Measurements from ENCODE around the gene SPATA3. TPM values are rescaled to one million over a fixed set of nuclear protein-coding genes. Genes with fewer than 3 reads are reported as not detected.

SPATA3 gene
- total and polyA plus RNA-seq, 2 of the 13 experiments (the other 11 are each of a cell fraction or from before 2014, with no cell fraction given): not detected

DNA sequence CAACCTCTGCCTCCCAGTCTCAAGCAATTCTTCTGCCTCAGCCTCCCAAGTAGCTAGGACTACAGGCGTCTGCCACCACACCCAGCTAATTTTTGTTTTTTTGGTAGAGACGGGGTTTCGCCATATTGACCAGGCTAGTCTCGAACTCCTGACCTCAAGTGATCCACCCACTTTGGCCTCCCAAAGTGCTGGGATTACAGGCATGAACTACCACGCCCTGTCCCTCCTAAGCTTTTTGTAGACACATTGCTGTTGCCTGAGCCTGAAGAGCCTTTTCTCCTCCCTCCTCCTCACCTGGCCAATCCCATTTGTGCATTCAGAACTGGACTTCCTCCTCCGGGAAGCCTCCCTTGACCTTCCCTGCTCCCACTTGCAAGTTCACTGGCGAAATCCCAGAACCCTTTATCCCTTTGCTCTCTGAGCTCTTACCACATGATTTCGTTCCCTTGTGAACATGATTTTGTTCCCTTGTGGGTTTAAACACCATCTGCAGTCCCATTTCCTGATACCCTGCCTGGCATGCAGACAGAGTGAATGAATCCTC lies 44.0 kb downstream of the SPATA3 start (continued):
- TF ChIP-seq REPIN1 (CRISPR knock-in tag; IDR thresholded peaks at IDR 0.05; ENCODE audit: borderline replicate concordance, low read depth): peak; percentile 70; the same call in 1 of the 2 replicates
- no peak for TF ChIP-seq HOXD1 (CRISPR knock-in tag; IDR thresholded peaks at IDR 0.05)
- TF ChIP-seq NR2F2 (IDR thresholded peaks at IDR 0.05; ENCODE audit: borderline replicate concordance, low read depth): no peak; the same call in 1 of the 2 replicates
- TF ChIP-seq ZSCAN22 (CRISPR knock-in tag; IDR thresholded peaks at IDR 0.05): no peak
- no peak for TF ChIP-seq ZNF547 (CRISPR knock-in tag; IDR thresholded peaks at IDR 0.05)
- TF ChIP-seq, protein P1, sequence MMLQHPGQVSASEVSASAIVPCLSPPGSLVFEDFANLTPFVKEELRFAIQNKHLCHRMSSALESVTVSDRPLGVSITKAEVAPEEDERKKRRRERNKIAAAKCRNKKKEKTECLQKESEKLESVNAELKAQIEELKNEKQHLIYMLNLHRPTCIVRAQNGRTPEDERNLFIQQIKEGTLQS (CRISPR knock-in tag; IDR thresholded peaks at IDR 0.05): no peak
- TF ChIP-seq FOXA3 (CRISPR knock-in tag; IDR thresholded peaks at IDR 0.05): no peak; the same call in 1 of the 2 replicates
- TF ChIP-seq SATB2 (CRISPR knock-in tag; IDR thresholded peaks at IDR 0.05): no peak
- no peak for TF ChIP-seq ETV6 (CRISPR knock-in tag; conservative IDR thresholded peaks at IDR 0.05)
- TF ChIP-seq YEATS4 (CRISPR knock-in tag; IDR thresholded peaks at IDR 0.05; ENCODE audit: borderline replicate concordance): no peak
- no peak for TF ChIP-seq HNRNPK (IDR thresholded peaks at IDR 0.05; ENCODE audit: low read depth, low read length, poor library complexity, severe bottlenecking)
- TF ChIP-seq TBP (CRISPR knock-in tag; IDR thresholded peaks at IDR 0.05): no peak
- TF ChIP-seq, protein P2, sequence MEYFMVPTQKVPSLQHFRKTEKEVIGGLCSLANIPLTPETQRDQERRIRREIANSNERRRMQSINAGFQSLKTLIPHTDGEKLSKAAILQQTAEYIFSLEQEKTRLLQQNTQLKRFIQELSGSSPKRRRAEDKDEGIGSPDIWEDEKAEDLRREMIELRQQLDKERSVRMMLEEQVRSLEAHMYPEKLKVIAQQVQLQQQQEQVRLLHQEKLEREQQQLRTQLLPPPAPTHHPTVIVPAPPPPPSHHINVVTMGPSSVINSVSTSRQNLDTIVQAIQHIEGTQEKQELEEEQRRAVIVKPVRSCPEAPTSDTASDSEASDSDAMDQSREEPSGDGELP (IDR thresholded peaks at IDR 0.05; ENCODE audit: borderline replicate concordance, low read depth): no peak
- TF ChIP-seq ZNF790 (CRISPR knock-in tag; IDR thresholded peaks at IDR 0.05; ENCODE audit: borderline replicate concordance): no peak
- peak; percentile 48; the same call in 1 of the 2 replicates for TF ChIP-seq SP4 (CRISPR knock-in tag; IDR thresholded peaks at IDR 0.05)
- peak; percentile 41; the same call in 1 of the 2 replicates for TF ChIP-seq ELF1 (CRISPR knock-in tag; IDR thresholded peaks at IDR 0.05)
- TF ChIP-seq ZNF562 (CRISPR knock-in tag; IDR thresholded peaks at IDR 0.05; ENCODE audit: borderline replicate concordance): no peak
- no peak for TF ChIP-seq JUN (CRISPR knock-in tag; IDR thresholded peaks at IDR 0.05)
- TF ChIP-seq, protein P3, sequence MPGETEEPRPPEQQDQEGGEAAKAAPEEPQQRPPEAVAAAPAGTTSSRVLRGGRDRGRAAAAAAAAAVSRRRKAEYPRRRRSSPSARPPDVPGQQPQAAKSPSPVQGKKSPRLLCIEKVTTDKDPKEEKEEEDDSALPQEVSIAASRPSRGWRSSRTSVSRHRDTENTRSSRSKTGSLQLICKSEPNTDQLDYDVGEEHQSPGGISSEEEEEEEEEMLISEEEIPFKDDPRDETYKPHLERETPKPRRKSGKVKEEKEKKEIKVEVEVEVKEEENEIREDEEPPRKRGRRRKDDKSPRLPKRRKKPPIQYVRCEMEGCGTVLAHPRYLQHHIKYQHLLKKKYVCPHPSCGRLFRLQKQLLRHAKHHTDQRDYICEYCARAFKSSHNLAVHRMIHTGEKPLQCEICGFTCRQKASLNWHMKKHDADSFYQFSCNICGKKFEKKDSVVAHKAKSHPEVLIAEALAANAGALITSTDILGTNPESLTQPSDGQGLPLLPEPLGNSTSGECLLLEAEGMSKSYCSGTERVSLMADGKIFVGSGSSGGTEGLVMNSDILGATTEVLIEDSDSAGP (CRISPR knock-in tag; IDR thresholded peaks at IDR 0.05; ENCODE audit: borderline replicate concordance): peak; percentile 49
- TF ChIP-seq ZSCAN31 (CRISPR knock-in tag; IDR thresholded peaks at IDR 0.05; ENCODE audit: low read depth): 0 out of 2 replicates have a peak, but pooled peaks have one; percentile 47
- peak; percentile 84 for TF ChIP-seq RARA (CRISPR knock-in tag; IDR thresholded peaks at IDR 0.05)
- TF ChIP-seq PTBP1 (IDR thresholded peaks at IDR 0.05; ENCODE audit: low read depth, low read length, poor library complexity, severe bottlenecking): no peak
- no peak for TF ChIP-seq KDM2A (CRISPR knock-in tag; IDR thresholded peaks at IDR 0.05; ENCODE audit: borderline replicate concordance, low read depth)
- TF ChIP-seq ZNF616 (CRISPR knock-in tag; IDR thresholded peaks at IDR 0.05; ENCODE audit: low read depth): no peak; the same call in 1 of the 2 replicates
- TF ChIP-seq, protein P4, sequence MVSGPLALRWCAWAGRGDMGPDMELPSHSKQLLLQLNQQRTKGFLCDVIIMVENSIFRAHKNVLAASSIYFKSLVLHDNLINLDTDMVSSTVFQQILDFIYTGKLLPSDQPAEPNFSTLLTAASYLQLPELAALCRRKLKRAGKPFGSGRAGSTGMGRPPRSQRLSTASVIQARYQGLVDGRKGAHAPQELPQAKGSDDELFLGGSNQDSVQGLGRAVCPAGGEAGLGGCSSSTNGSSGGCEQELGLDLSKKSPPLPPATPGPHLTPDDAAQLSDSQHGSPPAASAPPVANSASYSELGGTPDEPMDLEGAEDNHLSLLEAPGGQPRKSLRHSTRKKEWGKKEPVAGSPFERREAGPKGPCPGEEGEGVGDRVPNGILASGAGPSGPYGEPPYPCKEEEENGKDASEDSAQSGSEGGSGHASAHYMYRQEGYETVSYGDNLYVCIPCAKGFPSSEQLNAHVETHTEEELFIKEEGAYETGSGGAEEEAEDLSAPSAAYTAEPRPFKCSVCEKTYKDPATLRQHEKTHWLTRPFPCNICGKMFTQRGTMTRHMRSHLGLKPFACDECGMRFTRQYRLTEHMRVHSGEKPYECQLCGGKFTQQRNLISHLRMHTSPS (CRISPR knock-in tag; IDR thresholded peaks at IDR 0.05; ENCODE audit: low read depth): 0 out of 2 replicates have a peak, but pooled peaks have one; percentile 28
- no peak for TF ChIP-seq ZNF768 (CRISPR knock-in tag; IDR thresholded peaks at IDR 0.05)
- TF ChIP-seq ZNF550 (CRISPR knock-in tag; IDR thresholded peaks at IDR 0.05; ENCODE audit: borderline replicate concordance): no peak
- no peak for TF ChIP-seq KDM3A (CRISPR knock-in tag; IDR thresholded peaks at IDR 0.05; ENCODE audit: low read depth)
